ENCODE results near the gene TMEM123. TPM values are rescaled to one million over a fixed set of nuclear protein-coding genes. Genes with fewer than 3 reads are reported as not detected.
"Not testable (repeated sequence)": the region's sequence is repeated elsewhere in the genome, so short reads cannot be mapped to it uniquely, and the experiment has no call there.

Gene TMEM123
- total RNA-seq, 2 experiments from 2014 or later: 288 to 307 TPM

GRCh38 chr11:102375720-102376399 is 76.7 kb downstream of the TMEM123 start:
- ATAC-seq (ENCODE audit: poor library complexity): no peak
- POLR2A ChIA-PET: interaction anchor here (0.7 to 1.1 kb wide), 3 partner anchors 15 to 54 kb away, joined by 3 read pairs; no protein-coding TSS in a partner anchor
- H3K4me1 ChIP-seq (ENCODE audit: insufficient read depth, low read length): peaks cover 8% of the 10 kb centered on the region
- Mint-ChIP-seq H3K27ac (no peak overlapping the region), H3K4me3 (no peak overlapping the region), H3K9me3 (no peaks in the 10 kb centered on the region), H3K4me1 (ENCODE audit: low read depth) (peaks cover 23% of the 10 kb centered on the region), H3K27me3 (no peaks in the 10 kb centered on the region), H3K36me3 (ENCODE audit: low read depth) (peaks cover 66% of the 10 kb centered on the region)
- H3K4me3 ChIP-seq (ENCODE audit: low read length): no peak overlapping the region
- no peak for DNase-seq
- no peak for TF ChIP-seq CTCF (IDR thresholded peaks at IDR 0.05)
- CTCF ChIA-PET: interaction anchor here (0.6 to 1.6 kb wide), 6 partner anchors 9 to 34 kb away, joined by 3 to 6 read pairs (median 4); no protein-coding TSS in a partner anchor
- no peaks in the 10 kb centered on the region for H3K9me3 ChIP-seq (ENCODE audit: control insufficient read depth in 1 of 2, insufficient read depth in 1 of 2, low read length in 2 of 2)
- H3K27ac ChIP-seq (ENCODE audit: low read depth in 1 of 2, low read length in 2 of 2): no peak overlapping the region
- intact Hi-C loops (cut with DNase I, micrococcal nuclease): loop anchor here in 1 of 2 experiments (1.0 kb wide), 1 partner anchor 16 kb away; no protein-coding TSS in a partner anchor
- no peaks in the 10 kb centered on the region for H3K27me3 ChIP-seq (ENCODE audit: control insufficient read depth in 1 of 2, insufficient read depth in 2 of 2, low read length in 2 of 2)
- H3K36me3 ChIP-seq (ENCODE audit: insufficient read depth, low read length): peaks cover 48% of the 10 kb centered on the region

GRCh38 chr11:102374633-102375424 is 77.7 kb downstream of the TMEM123 start:
- peak in 1 of 14 experiments; percentile 46 for DNase-seq
- H3K27ac ChIP-seq (ENCODE audit: low read depth in 1 of 2, low read length in 2 of 2); H3K27me3 Mint-ChIP-seq; H3K9me3 ChIP-seq (ENCODE audit: control insufficient read depth in 1 of 2, insufficient read depth in 1 of 2, low read length in 2 of 2); ATAC-seq (ENCODE audit: poor library complexity); H3K4me3 ChIP-seq (ENCODE audit: low read length); H3K9me3 Mint-ChIP-seq; H3K4me1 ChIP-seq (ENCODE audit: insufficient read depth, low read length); H3K27me3 ChIP-seq (ENCODE audit: control insufficient read depth in 1 of 2, insufficient read depth in 2 of 2, low read length in 2 of 2): not testable (repeated sequence)
- POLR2A ChIA-PET: interaction anchor here (0.6 to 1.1 kb wide), 3 partner anchors 13 to 55 kb away, joined by 3 read pairs; no protein-coding TSS in a partner anchor
- Mint-ChIP-seq H3K4me1 (ENCODE audit: low read depth) (peaks cover 23% of the 10 kb centered on the region), H3K4me3 (peak overlapping the region; percentile 48), H3K36me3 (ENCODE audit: low read depth) (peaks cover 56% of the 10 kb centered on the region), H3K27ac (peak overlapping the region; percentile 33)
- peaks cover 39% of the 10 kb centered on the region for H3K36me3 ChIP-seq (ENCODE audit: insufficient read depth, low read length)
- CTCF ChIA-PET: interaction anchor here (1.0 to 1.6 kb wide), 2 partner anchors 8 to 31 kb away, joined by 4 to 5 read pairs; no protein-coding TSS in a partner anchor
- intact Hi-C loops (cut with DNase I, micrococcal nuclease): loop anchor here in 1 of 2 experiments (1.0 kb wide), 1 partner anchor 17 kb away; no protein-coding TSS in a partner anchor

- Mint-ChIP-seq H3K27me3 (no peaks in the 10 kb centered on the region), H3K36me3 (ENCODE audit: low read depth) (peaks cover 59% of the 10 kb centered on the region), H3K4me3 (no peak overlapping the region), H3K4me1 (ENCODE audit: low read depth) (peaks cover 31% of the 10 kb centered on the region), H3K27ac (peak overlapping the region; percentile 62), H3K9me3 (no peaks in the 10 kb centered on the region)
- peaks cover 45% of the 10 kb centered on the region for H3K36me3 ChIP-seq (ENCODE audit: insufficient read depth, low read length)
- TF ChIP-seq CTCF (IDR thresholded peaks at IDR 0.05): no peak
- no peak for DNase-seq
- no peaks in the 10 kb centered on the region for H3K9me3 ChIP-seq (ENCODE audit: control insufficient read depth in 1 of 2, insufficient read depth in 1 of 2, low read length in 2 of 2)
- no peak overlapping the region for H3K27ac ChIP-seq (ENCODE audit: low read depth in 1 of 2, low read length in 2 of 2)
- H3K4me3 ChIP-seq (ENCODE audit: low read length): no peak overlapping the region
- intact Hi-C loops (cut with DNase I, micrococcal nuclease): loop anchor here (5.0 to 10.0 kb wide), 3 partner anchors 84 to 576 kb away; partner anchors contain the start of gene TMEM123 (in 1 of the 2)
- ATAC-seq (ENCODE audit: poor library complexity): no peak
- no peaks in the 10 kb centered on the region for H3K4me1 ChIP-seq (ENCODE audit: insufficient read depth, low read length)
- CTCF ChIA-PET: interaction anchor here (3.0 kb wide), 1 partner anchor 26 kb away, joined by 17 read pairs; no protein-coding TSS in a partner anchor
- POLR2A ChIA-PET: interaction anchor here (1.4 to 1.6 kb wide), 2 partner anchors 83 to 128 kb away, joined by 5 to 6 read pairs; no protein-coding TSS in a partner anchor
- no peaks in the 10 kb centered on the region for H3K27me3 ChIP-seq (ENCODE audit: control insufficient read depth in 1 of 2, insufficient read depth in 2 of 2, low read length in 2 of 2)
These were observed 84.1 kb downstream of the TMEM123 start for GRCh38 chr11:102368472-102368871.
